Stimulated activated CD8-positive, alpha-beta memory T cell treated with anti-CD3 and anti-CD28 coated beads, Interleukin-4, amount 100 ng/mL, for 24 hours (primary cell): ENCODE results near the gene INSC.

ENCODE experiments used
- DNase-seq: peaks from one replicate; pipeline ENCODE4 v3.0.0-alpha.2; 2020; ENCODE audit warnings: low read depth

INSC gene

GRCh38 chr11:15222777-15223176 lies 108.1 kb downstream of the INSC start:
- no peak for DNase-seq

GRCh38 chr11:15223318-15223717 lies 108.6 kb downstream of the INSC start:
- no peak for DNase-seq

GRCh38 chr11:15224466-15224865 lies 109.7 kb downstream of the INSC start:
- DNase-seq: no peak

GRCh38 chr11:15227011-15227410 lies 112.3 kb downstream of the INSC start:
- DNase-seq: no peak

GRCh38 chr11:15228331-15228849 lies 113.7 kb downstream of the INSC start:
- DNase-seq: no peak

GRCh38 chr11:15229069-15229468 lies 114.3 kb downstream of the INSC start:
- DNase-seq: no peak

- DNase-seq: no peak
These were observed 117.8 kb downstream of the INSC start for GRCh38 chr11:15232496-15232895.

GRCh38 chr11:15233371-15234165 lies 118.8 kb downstream of the INSC start:
- DNase-seq: no peak

- DNase-seq: no peak
These were observed 120.1 kb downstream of the INSC start for GRCh38 chr11:15234796-15235195.

GRCh38 chr11:15236559-15236958 lies 121.8 kb downstream of the INSC start:
- no peak for DNase-seq

GRCh38 chr11:15238856-15239255 lies 124.1 kb downstream of the INSC start:
- DNase-seq: no peak

GRCh38 chr11:15248749-15249148 lies 134.0 kb downstream of the INSC start:
- DNase-seq: no peak

GRCh38 chr11:15258433-15259165 lies 143.9 kb downstream of the INSC start:
- DNase-seq: no peak

- DNase-seq: no peak
These were observed 152.3 kb downstream of the INSC start for GRCh38 chr11:15266999-15267398.

- DNase-seq: no peak
These were observed 153.9 kb downstream of the INSC start for GRCh38 chr11:15268598-15268997.

- no peak for DNase-seq
These were observed 160.4 kb downstream of the INSC start for GRCh38 chr11:15275141-15275540.

GRCh38 chr11:15276621-15277020 lies 161.9 kb downstream of the INSC start:
- no peak for DNase-seq

- no peak for DNase-seq
These were observed 163.4 kb downstream of the INSC start for GRCh38 chr11:15278128-15278527.

GRCh38 chr11:15280393-15280792 lies 165.7 kb downstream of the INSC start:
- no peak for DNase-seq

- no peak for DNase-seq
These were observed 168.0 kb downstream of the INSC start for GRCh38 chr11:15282754-15283153.

GRCh38 chr11:15286465-15286864 lies 171.7 kb downstream of the INSC start:
- no peak for DNase-seq

GRCh38 chr11:15288863-15289262 lies 174.1 kb downstream of the INSC start:
- no peak for DNase-seq

GRCh38 chr11:15289723-15290122 lies 175.0 kb downstream of the INSC start:
- DNase-seq: no peak
